ENCODE data around the gene KCNH1.
"Not testable (repeated sequence)": the region's sequence is repeated elsewhere in the genome, so short reads cannot be mapped to it uniquely, and the experiment has no call there.

KCNH1 gene

GRCh38 chr1:211024901-211025300 lies 109.0 kb downstream of the KCNH1 start:
- no peak overlapping the region for H3K27ac ChIP-seq
- no peaks in the 10 kb centered on the region for H3K9me3 ChIP-seq (replicated peaks in 1 of 11)
- no peaks in the 10 kb centered on the region for H3K4me1 ChIP-seq
- H3K36me3 ChIP-seq, result no peaks in the 10 kb centered on the region
- H3K4me2 ChIP-seq, result no peak overlapping the region
- TF ChIP-seq Cebpa-rat (IDR thresholded peaks at IDR 0.05), result no peak
- no peaks in the 10 kb centered on the region for H4K20me1 ChIP-seq
- H3K9ac ChIP-seq, result no peak overlapping the region
- H3K4me3 ChIP-seq, result no peak overlapping the region
- H3K27me3 ChIP-seq, result no peaks in the 10 kb centered on the region

- Histone ChIP-seq H3K27me3 (no peaks in the 10 kb centered on the region), H3K9ac (no peak overlapping the region), H3K4me1 (no peaks in the 10 kb centered on the region), H3K36me3 (no peaks in the 10 kb centered on the region), H3K4me2 (no peak overlapping the region), H3K9me3 (replicated peaks in 1 of 11) (no peaks in the 10 kb centered on the region), H3K4me3 (no peak overlapping the region), H4K20me1 (no peaks in the 10 kb centered on the region), H3K27ac (no peak overlapping the region)
- TF ChIP-seq Cebpa-rat (IDR thresholded peaks at IDR 0.05), result no peak
Measured at GRCh38 chr1:211019266-211019665, 114.7 kb downstream of the KCNH1 start.

- H3K27ac ChIP-seq, result no peak overlapping the region
- H3K4me3 ChIP-seq, result no peak overlapping the region
- no peaks in the 10 kb centered on the region for H4K20me1 ChIP-seq
- H3K9me3 ChIP-seq (replicated peaks in 1 of 11), result no peaks in the 10 kb centered on the region
- no peaks in the 10 kb centered on the region for H3K4me1 ChIP-seq
- H3K27me3 ChIP-seq, result no peaks in the 10 kb centered on the region
- no peak overlapping the region for H3K9ac ChIP-seq
- TF ChIP-seq Cebpa-rat (IDR thresholded peaks at IDR 0.05), result no peak
- no peaks in the 10 kb centered on the region for H3K36me3 ChIP-seq
- no peak overlapping the region for H3K4me2 ChIP-seq
Measured at GRCh38 chr1:211018690-211019089, 115.3 kb downstream of the KCNH1 start.

- Histone ChIP-seq H3K4me3 (no peak overlapping the region), H3K36me3 (no peaks in the 10 kb centered on the region), H3K9me3 (replicated peaks in 1 of 11) (no peaks in the 10 kb centered on the region), H3K4me1 (no peaks in the 10 kb centered on the region), H3K9ac (no peak overlapping the region), H3K4me2 (no peak overlapping the region), H4K20me1 (no peaks in the 10 kb centered on the region), H3K27me3 (no peaks in the 10 kb centered on the region), H3K27ac (no peak overlapping the region)
- TF ChIP-seq Cebpa-rat (IDR thresholded peaks at IDR 0.05), result no peak
Measured at GRCh38 chr1:211017075-211017718, 116.8 kb downstream of the KCNH1 start.

GRCh38 chr1:211014275-211014674 lies 119.7 kb downstream of the KCNH1 start:
- Histone ChIP-seq H3K27ac (no peak overlapping the region), H3K4me1 (no peaks in the 10 kb centered on the region), H3K9ac (no peak overlapping the region), H3K4me3 (no peak overlapping the region), H3K4me2 (no peak overlapping the region), H4K20me1 (no peaks in the 10 kb centered on the region), H3K9me3 (replicated peaks in 1 of 11) (no peaks in the 10 kb centered on the region), H3K27me3 (no peaks in the 10 kb centered on the region), H3K36me3 (no peaks in the 10 kb centered on the region)
- TF ChIP-seq Cebpa-rat (IDR thresholded peaks at IDR 0.05), result no peak

- TF ChIP-seq Cebpa-rat (IDR thresholded peaks at IDR 0.05), result no peak
- Histone ChIP-seq H3K36me3 (no peaks in the 10 kb centered on the region), H3K9ac (no peak overlapping the region), H4K20me1 (no peaks in the 10 kb centered on the region), H3K27ac (no peak overlapping the region), H3K4me1 (no peaks in the 10 kb centered on the region), H3K27me3 (no peaks in the 10 kb centered on the region), H3K4me3 (no peak overlapping the region), H3K9me3 (replicated peaks in 1 of 11) (no peaks in the 10 kb centered on the region), H3K4me2 (no peak overlapping the region)
Measured at GRCh38 chr1:211013346-211014240, 120.4 kb downstream of the KCNH1 start.

- not testable (repeated sequence) for H3K9ac ChIP-seq; H3K4me2 ChIP-seq; H3K27me3 ChIP-seq; H4K20me1 ChIP-seq; H3K27ac ChIP-seq; H3K9me3 ChIP-seq (replicated peaks in 1 of 11); H3K4me3 ChIP-seq; H3K36me3 ChIP-seq
- peaks cover 0 to 14% (median 0%) of the 10 kb centered on the region in 10 experiments; a peak in 4 of 20 replicates for H3K4me1 ChIP-seq
Measured at GRCh38 chr1:211011128-211011527, 122.8 kb downstream of the KCNH1 start.

- Histone ChIP-seq H4K20me1 (no peaks in the 10 kb centered on the region), H3K4me1 (peaks cover 0 to 14% (median 0%) of the 10 kb centered on the region in 10 experiments; a peak in 4 of 20 replicates), H3K27me3 (no peaks in the 10 kb centered on the region), H3K36me3 (no peaks in the 10 kb centered on the region), H3K9ac (no peak overlapping the region), H3K4me3 (no peak overlapping the region), H3K27ac (no peak overlapping the region), H3K4me2 (no peak overlapping the region), H3K9me3 (replicated peaks in 1 of 11) (no peaks in the 10 kb centered on the region)
- no peak for TF ChIP-seq Cebpa-rat (IDR thresholded peaks at IDR 0.05)
Measured at GRCh38 chr1:211009944-211010343, 124.0 kb downstream of the KCNH1 start.

- H3K27ac ChIP-seq, result no peak overlapping the region
- H3K4me3 ChIP-seq, result no peak overlapping the region
- H3K36me3 ChIP-seq, result no peaks in the 10 kb centered on the region
- H3K4me2 ChIP-seq, result peak overlapping the region in 2 of 11 experiments; percentile 8 to 55; a peak in 3 of 22 replicates
- H3K9me3 ChIP-seq (replicated peaks in 1 of 11), result no peaks in the 10 kb centered on the region
- H4K20me1 ChIP-seq, result no peaks in the 10 kb centered on the region
- no peaks in the 10 kb centered on the region for H3K27me3 ChIP-seq
- H3K4me1 ChIP-seq, result peaks cover 0 to 14% (median 0%) of the 10 kb centered on the region in 10 experiments; a peak in 4 of 20 replicates
- H3K9ac ChIP-seq, result no peak overlapping the region
- TF ChIP-seq Cebpa-rat (IDR thresholded peaks at IDR 0.05), result no peak
Measured at GRCh38 chr1:211007830-211008229, 126.1 kb downstream of the KCNH1 start.

GRCh38 chr1:210995931-210996330 lies 138.0 kb downstream of the KCNH1 start:
- not testable (repeated sequence) for H3K27me3 ChIP-seq, H3K36me3 ChIP-seq

More at GRCh38 chr1:210995931-210996330, 138.0 kb downstream of the KCNH1 start:
- not testable (repeated sequence) for H3K4me3 ChIP-seq, H4K20me1 ChIP-seq, H3K9ac ChIP-seq, H3K4me2 ChIP-seq, H3K4me1 ChIP-seq, H3K27ac ChIP-seq
- H3K9me3 ChIP-seq (replicated peaks in 1 of 11), result peaks cover 14 to 21% (median 18%) of the 10 kb centered on the region in 11 experiments
